Measurements from ENCODE around the gene SUCLG2. TPM values are rescaled to one million over a fixed set of nuclear protein-coding genes. Genes with fewer than 3 reads are reported as not detected.

Gene SUCLG2
- total RNA-seq, 1 donor, result 56.8 TPM

- no peak overlapping the region for H2AFZ ChIP-seq (ENCODE audit: low read length)
- TF ChIP-seq, protein P1, sequence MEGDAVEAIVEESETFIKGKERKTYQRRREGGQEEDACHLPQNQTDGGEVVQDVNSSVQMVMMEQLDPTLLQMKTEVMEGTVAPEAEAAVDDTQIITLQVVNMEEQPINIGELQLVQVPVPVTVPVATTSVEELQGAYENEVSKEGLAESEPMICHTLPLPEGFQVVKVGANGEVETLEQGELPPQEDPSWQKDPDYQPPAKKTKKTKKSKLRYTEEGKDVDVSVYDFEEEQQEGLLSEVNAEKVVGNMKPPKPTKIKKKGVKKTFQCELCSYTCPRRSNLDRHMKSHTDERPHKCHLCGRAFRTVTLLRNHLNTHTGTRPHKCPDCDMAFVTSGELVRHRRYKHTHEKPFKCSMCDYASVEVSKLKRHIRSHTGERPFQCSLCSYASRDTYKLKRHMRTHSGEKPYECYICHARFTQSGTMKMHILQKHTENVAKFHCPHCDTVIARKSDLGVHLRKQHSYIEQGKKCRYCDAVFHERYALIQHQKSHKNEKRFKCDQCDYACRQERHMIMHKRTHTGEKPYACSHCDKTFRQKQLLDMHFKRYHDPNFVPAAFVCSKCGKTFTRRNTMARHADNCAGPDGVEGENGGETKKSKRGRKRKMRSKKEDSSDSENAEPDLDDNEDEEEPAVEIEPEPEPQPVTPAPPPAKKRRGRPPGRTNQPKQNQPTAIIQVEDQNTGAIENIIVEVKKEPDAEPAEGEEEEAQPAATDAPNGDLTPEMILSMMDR (IDR thresholded peaks at IDR 0.05; ENCODE audit: extremely low read depth, low read depth, low read length), result no peak
Measured at GRCh38 chr3:67349551-67350174, 304.7 kb downstream of the SUCLG2 start.

DNA sequence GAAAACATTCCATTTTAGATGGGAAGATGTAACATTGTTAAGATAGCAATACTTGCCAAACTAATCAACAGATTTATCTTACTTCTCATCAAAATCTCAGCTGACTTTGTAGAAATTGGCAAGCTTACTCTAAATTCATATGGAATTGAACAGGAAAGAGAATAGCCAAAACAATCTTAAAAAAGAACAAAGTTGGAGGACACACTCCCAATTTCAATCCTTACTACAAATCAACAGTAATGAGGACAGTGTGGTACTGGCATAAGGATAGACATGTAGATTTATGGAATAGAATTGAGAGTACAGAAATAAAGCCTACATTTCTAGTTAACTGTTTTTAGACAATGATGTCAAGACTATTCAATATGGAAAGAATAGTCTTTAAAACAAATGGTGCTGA, 308.3 kb downstream of the SUCLG2 start:
- Histone ChIP-seq H3K27me3 (ENCODE audit: insufficient read depth, low read length) (no peaks in the 10 kb centered on the region), H3K4me3 (ENCODE audit: insufficient read depth, low read length) (no peak overlapping the region), H3K4me1 (ENCODE audit: insufficient read depth, low read length) (no peaks in the 10 kb centered on the region), H3K79me2 (ENCODE audit: insufficient read depth, low read length) (no peaks in the 10 kb centered on the region), H4K20me1 (ENCODE audit: insufficient read depth, low read length) (no peaks in the 10 kb centered on the region), H3K4me2 (ENCODE audit: insufficient read depth, low read length) (no peak overlapping the region), H3K9me3 (ENCODE audit: low read depth, low read length) (no peaks in the 10 kb centered on the region), H3K36me3 (ENCODE audit: insufficient read depth, low read length) (no peaks in the 10 kb centered on the region), H2AFZ (ENCODE audit: low read length) (no peak overlapping the region), H3K27ac (ENCODE audit: low read depth, low read length) (no peak overlapping the region)
- no peak for DNase-seq (ENCODE audit: insufficient read length, low spot score, missing footprints)
- TF ChIP-seq, protein P1 (IDR thresholded peaks at IDR 0.05; ENCODE audit: extremely low read depth, low read depth, low read length), result no peak

More at GRCh38 chr3:67349551-67350174, 304.7 kb downstream of the SUCLG2 start:
- no peaks in the 10 kb centered on the region for H3K9me3 ChIP-seq (ENCODE audit: low read depth, low read length)
- H3K79me2 ChIP-seq (ENCODE audit: insufficient read depth, low read length), result no peaks in the 10 kb centered on the region
- no peaks in the 10 kb centered on the region for H3K36me3 ChIP-seq (ENCODE audit: insufficient read depth, low read length)
- H3K27me3 ChIP-seq (ENCODE audit: insufficient read depth, low read length), result no peaks in the 10 kb centered on the region
- H3K4me1 ChIP-seq (ENCODE audit: insufficient read depth, low read length), result no peaks in the 10 kb centered on the region
- no peaks in the 10 kb centered on the region for H4K20me1 ChIP-seq (ENCODE audit: insufficient read depth, low read length)
- H3K27ac ChIP-seq (ENCODE audit: low read depth, low read length), result no peak overlapping the region
- no peak overlapping the region for H3K4me3 ChIP-seq (ENCODE audit: insufficient read depth, low read length)
- no peak overlapping the region for H3K4me2 ChIP-seq (ENCODE audit: insufficient read depth, low read length)
- DNase-seq (ENCODE audit: insufficient read length, low spot score, missing footprints), result no peak

DNA sequence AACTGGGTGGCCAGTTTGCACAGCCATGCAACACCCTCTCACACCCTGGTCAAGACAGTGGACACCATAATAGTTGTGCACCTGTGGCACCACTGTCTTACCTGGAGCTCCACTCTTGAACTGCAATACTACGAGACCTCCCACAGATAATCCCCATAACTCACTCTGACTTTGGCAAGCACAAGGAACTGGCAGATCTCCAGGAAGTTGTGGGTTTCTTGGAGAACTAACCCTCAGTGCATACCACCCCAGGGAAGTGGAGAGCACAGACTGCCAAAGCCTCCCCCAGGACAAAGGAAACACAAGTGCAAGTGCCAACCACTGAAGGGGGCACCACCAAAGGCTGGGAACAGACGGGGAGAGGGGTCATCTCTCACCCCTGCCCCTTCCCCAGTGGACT, 318.6 kb downstream of the SUCLG2 start:
- Histone ChIP-seq H4K20me1 (ENCODE audit: insufficient read depth, low read length) (no peaks in the 10 kb centered on the region), H2AFZ (ENCODE audit: low read length) (no peak overlapping the region), H3K4me2 (ENCODE audit: insufficient read depth, low read length) (no peak overlapping the region), H3K9me3 (ENCODE audit: low read depth, low read length) (no peaks in the 10 kb centered on the region), H3K36me3 (ENCODE audit: insufficient read depth, low read length) (no peaks in the 10 kb centered on the region), H3K4me3 (ENCODE audit: insufficient read depth, low read length) (no peak overlapping the region), H3K4me1 (ENCODE audit: insufficient read depth, low read length) (no peaks in the 10 kb centered on the region), H3K27ac (ENCODE audit: low read depth, low read length) (no peak overlapping the region), H3K79me2 (ENCODE audit: insufficient read depth, low read length) (no peaks in the 10 kb centered on the region), H3K27me3 (ENCODE audit: insufficient read depth, low read length) (no peaks in the 10 kb centered on the region)
- DNase-seq (ENCODE audit: insufficient read length, low spot score, missing footprints), result no peak
- TF ChIP-seq, protein P1 (IDR thresholded peaks at IDR 0.05; ENCODE audit: extremely low read depth, low read depth, low read length), result no peak

GRCh38 chr3:67334588-67334987, 319.8 kb downstream of the SUCLG2 start:
- Histone ChIP-seq H3K4me1 (ENCODE audit: insufficient read depth, low read length) (no peaks in the 10 kb centered on the region), H3K79me2 (ENCODE audit: insufficient read depth, low read length) (no peaks in the 10 kb centered on the region), H2AFZ (ENCODE audit: low read length) (no peak overlapping the region), H3K4me2 (ENCODE audit: insufficient read depth, low read length) (no peak overlapping the region), H3K36me3 (ENCODE audit: insufficient read depth, low read length) (no peaks in the 10 kb centered on the region), H3K9me3 (ENCODE audit: low read depth, low read length) (no peaks in the 10 kb centered on the region), H3K27ac (ENCODE audit: low read depth, low read length) (no peak overlapping the region), H3K27me3 (ENCODE audit: insufficient read depth, low read length) (no peaks in the 10 kb centered on the region), H3K4me3 (ENCODE audit: insufficient read depth, low read length) (no peak overlapping the region), H4K20me1 (ENCODE audit: insufficient read depth, low read length) (no peaks in the 10 kb centered on the region)
- DNase-seq (ENCODE audit: insufficient read length, low spot score, missing footprints), result no peak
- TF ChIP-seq, protein P1 (IDR thresholded peaks at IDR 0.05; ENCODE audit: extremely low read depth, low read depth, low read length), result no peak
